ENCODE results near the gene RAB13.

RAB13 gene

DNA sequence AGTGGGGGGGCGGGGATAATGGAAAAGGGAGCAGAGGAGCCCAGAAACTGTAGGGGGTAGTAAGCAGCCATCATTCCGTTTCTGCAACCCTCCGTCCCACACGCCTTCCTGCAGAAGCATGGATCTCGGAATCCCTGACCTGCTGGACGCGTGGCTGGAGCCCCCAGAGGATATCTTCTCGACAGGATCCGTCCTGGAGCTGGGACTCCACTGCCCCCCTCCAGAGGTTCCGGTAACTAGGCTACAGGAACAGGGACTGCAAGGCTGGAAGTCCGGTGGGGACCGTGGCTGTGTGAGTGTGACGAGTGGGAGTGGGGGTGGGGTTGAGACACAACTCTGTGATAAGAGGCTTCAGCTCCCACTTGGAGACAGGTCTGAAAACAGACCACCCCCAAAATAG is 17.7 kb downstream of the RAB13 start:
- H3K4me3 Mint-ChIP-seq = peak overlapping the region; percentile 87
- H3K36me3 Mint-ChIP-seq (ENCODE audit: low read depth) = peaks cover 16% of the 10 kb centered on the region
- no peak overlapping the region for H3K27ac Mint-ChIP-seq
- peaks cover 46% of the 10 kb centered on the region for H3K4me1 Mint-ChIP-seq (ENCODE audit: low read depth)
- no peaks in the 10 kb centered on the region for H3K9me3 Mint-ChIP-seq
- no peaks in the 10 kb centered on the region for H3K27me3 Mint-ChIP-seq (ENCODE audit: low read depth)

DNA sequence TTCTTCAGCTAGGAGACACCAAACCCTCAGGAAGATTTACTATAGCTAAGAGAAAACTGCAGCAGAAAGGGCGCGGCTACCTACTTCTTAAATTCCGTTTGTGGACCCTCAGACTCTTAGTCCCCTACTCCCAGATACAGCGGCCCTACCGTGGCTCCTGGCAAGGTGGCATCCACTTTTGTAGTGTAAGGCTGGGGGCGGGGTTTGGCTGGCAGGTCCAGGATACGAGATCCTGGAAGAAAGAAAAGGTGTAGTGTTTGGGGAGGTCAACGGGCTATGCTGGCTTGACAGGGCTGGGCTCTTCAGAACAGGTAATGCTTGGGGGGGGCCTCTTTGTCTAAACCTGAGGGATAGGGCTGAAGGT is 18.2 kb downstream of the RAB13 start:
- Mint-ChIP-seq H3K4me1 (ENCODE audit: low read depth) (peaks cover 46% of the 10 kb centered on the region), H3K4me3 (peak overlapping the region; percentile 87), H3K27me3 (ENCODE audit: low read depth) (no peaks in the 10 kb centered on the region), H3K27ac (peak overlapping the region; percentile 91), H3K9me3 (no peaks in the 10 kb centered on the region), H3K36me3 (ENCODE audit: low read depth) (peaks cover 12% of the 10 kb centered on the region)

- H3K27ac Mint-ChIP-seq = peak within 1 kb of the TSS; percentile 91
- H3K9me3 Mint-ChIP-seq = no peaks in the 10 kb centered on the region
- H3K4me3 Mint-ChIP-seq = peak within 1 kb of the TSS; percentile 87
- peaks cover 9% of the 10 kb centered on the region for H3K36me3 Mint-ChIP-seq (ENCODE audit: low read depth)
- no peaks in the 10 kb centered on the region for H3K27me3 Mint-ChIP-seq (ENCODE audit: low read depth)
- H3K4me1 Mint-ChIP-seq (ENCODE audit: low read depth) = peaks cover 47% of the 10 kb centered on the region
Observed at GRCh38 chr1:153967107-153967999, 18.8 kb downstream of the RAB13 start, which contains the start of gene CREB3L4. Gene CREB3L4 (plus strand): TSS chr1:153967902. CDS start chr1:153968526, 624 bp downstream.

DNA sequence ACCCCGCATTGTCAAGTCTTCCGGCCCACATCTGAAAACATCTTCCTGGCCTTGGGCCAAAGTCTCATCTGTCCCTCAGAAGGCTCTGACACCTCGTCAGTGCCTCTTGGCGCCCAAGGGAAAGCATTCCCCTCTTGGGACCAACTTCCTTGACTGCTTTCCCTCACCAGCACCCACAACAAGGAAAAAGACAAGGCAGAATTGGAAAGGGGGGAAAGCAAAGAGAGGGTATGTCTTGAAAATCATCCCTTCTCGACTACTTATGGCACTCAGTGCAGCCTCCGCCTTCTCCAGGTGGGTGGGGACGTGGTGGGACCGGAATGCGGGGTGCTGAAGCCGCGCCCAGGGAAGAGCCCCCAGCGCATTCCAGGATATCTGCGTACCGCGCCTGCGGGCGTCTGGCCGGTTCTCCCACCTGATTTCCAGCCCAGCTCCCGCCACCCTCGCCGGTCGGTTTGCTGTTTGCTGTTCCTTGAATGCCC is 22.2 kb downstream of the RAB13 start:
- Mint-ChIP-seq H3K27ac (peak overlapping the region; percentile 91), H3K27me3 (ENCODE audit: low read depth) (no peaks in the 10 kb centered on the region), H3K4me1 (ENCODE audit: low read depth) (peaks cover 57% of the 10 kb centered on the region), H3K4me3 (peak overlapping the region; percentile 90), H3K36me3 (ENCODE audit: low read depth) (peaks cover 24% of the 10 kb centered on the region), H3K9me3 (no peaks in the 10 kb centered on the region)

DNA sequence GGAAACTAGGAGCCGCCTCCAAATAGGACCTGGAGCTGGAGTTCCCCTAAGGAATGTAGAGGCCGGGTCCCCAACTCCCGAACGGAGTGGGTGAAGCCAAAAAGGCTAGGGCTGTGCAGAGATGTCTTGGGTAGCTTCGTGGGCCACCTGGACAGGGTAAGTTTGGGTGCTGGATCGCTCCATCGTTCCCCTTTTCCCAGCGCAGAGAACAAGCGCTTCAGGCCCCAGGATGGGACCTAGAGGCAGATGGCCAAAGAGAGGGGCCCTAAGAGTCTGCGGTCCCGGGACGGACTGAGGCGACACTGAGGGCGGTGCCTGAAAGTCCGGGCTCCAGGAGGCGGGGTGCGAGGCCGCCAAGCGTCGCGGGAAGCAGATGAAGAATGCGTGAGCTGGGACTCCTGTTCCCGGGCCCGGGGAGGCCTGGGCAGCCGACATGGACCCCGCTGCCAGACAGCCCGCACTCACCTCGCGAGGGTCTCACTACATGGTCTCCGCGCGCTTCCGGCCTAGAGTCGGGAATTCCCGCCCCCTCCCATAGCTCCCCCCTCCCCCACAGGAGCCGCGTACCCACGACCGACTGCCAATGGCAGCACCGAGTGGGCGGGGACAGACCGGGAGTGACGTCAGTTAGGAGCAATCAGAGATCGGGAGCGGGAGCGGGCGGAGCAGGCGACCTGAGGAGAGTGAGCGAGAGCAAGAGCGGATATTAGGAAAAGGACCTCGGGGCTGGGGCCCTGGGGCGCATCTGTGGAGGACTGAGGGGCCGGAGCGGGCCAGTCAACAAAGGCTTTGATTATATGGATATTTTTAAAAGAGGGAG is 22.9 kb downstream of the RAB13 start, which contains the start of gene SLC39A1:
TSS of gene SLC39A1 (minus strand) at position 508 of the 820 bp plus-strand sequence. CDS start 822 bp downstream, outside the sequence.
- Mint-ChIP-seq H3K9me3 (no peaks in the 10 kb centered on the region), H3K4me1 (ENCODE audit: low read depth) (peaks cover 59% of the 10 kb centered on the region), H3K27me3 (ENCODE audit: low read depth) (no peaks in the 10 kb centered on the region), H3K36me3 (ENCODE audit: low read depth) (peaks cover 26% of the 10 kb centered on the region), H3K4me3 (peak within 1 kb of the TSS; percentile 90), H3K27ac (peak within 1 kb of the TSS; percentile 91)

DNA sequence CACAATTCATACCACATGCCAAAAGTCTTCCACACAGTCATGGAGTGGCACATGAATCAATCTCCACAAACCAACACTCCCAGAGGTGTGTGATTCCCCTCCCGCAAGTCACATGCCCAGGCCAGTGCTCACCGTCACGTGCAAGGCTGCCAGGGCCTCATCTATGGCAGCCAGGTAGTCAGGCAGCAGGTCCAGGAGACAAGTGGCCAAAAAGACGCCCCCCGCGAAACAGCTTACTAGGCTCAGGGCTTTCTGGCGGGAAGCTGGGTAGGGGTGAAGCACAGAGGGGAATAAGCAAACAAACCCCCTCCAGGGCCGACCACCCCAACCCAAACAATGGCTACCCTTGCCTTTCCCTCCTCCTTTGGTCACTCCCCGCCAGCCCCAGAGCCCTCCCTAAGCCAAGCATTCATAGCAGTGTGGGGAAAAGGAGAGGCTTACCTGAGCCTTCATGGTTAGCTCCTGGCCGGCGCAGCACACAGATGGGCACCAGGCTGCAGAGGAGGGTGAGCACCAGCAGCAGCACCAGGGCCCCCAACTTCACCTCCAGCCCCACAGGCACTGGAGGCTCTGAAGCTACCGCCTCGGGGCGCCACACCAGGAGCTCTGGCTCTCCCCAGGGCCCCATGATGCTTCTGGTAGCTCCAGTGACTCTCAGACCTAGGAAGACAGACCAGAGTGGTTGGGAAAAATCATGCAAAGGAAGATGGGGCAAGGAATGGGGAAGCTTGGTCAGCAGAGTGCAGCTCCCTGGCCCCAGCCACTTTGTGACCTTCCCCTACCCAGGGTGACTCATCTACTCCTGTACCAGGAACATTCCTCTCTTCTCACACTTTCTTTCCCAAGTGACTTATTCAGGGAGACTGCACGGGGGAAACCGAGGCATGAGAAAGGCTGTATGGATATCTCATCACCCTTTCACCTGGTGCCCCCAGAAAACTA is 23.8 kb downstream of the RAB13 start:
- Mint-ChIP-seq H3K4me1 (ENCODE audit: low read depth) (peaks cover 53% of the 10 kb centered on the region), H3K27me3 (ENCODE audit: low read depth) (no peaks in the 10 kb centered on the region), H3K36me3 (ENCODE audit: low read depth) (peaks cover 26% of the 10 kb centered on the region), H3K27ac (peak overlapping the region; percentile 91), H3K9me3 (no peaks in the 10 kb centered on the region), H3K4me3 (peak overlapping the region; percentile 90)

- no peaks in the 10 kb centered on the region for H3K27me3 Mint-ChIP-seq (ENCODE audit: low read depth)
- H3K4me3 Mint-ChIP-seq = peak overlapping the region; percentile 90
- no peaks in the 10 kb centered on the region for H3K9me3 Mint-ChIP-seq
- H3K36me3 Mint-ChIP-seq (ENCODE audit: low read depth) = peaks cover 23% of the 10 kb centered on the region
- H3K4me1 Mint-ChIP-seq (ENCODE audit: low read depth) = peaks cover 54% of the 10 kb centered on the region
- peak overlapping the region; percentile 31 for H3K27ac Mint-ChIP-seq
Observed at GRCh38 chr1:153961421-153961820, 24.7 kb downstream of the RAB13 start.

- no peak overlapping the region for H3K27ac Mint-ChIP-seq
- H3K9me3 Mint-ChIP-seq = no peaks in the 10 kb centered on the region
- H3K36me3 Mint-ChIP-seq (ENCODE audit: low read depth) = peaks cover 20% of the 10 kb centered on the region
- no peak overlapping the region for H3K4me3 Mint-ChIP-seq
- H3K27me3 Mint-ChIP-seq (ENCODE audit: low read depth) = no peaks in the 10 kb centered on the region
- H3K4me1 Mint-ChIP-seq (ENCODE audit: low read depth) = peaks cover 52% of the 10 kb centered on the region
Observed at GRCh38 chr1:153960206-153960605, 25.9 kb downstream of the RAB13 start.

- H3K4me1 Mint-ChIP-seq (ENCODE audit: low read depth) = peaks cover 50% of the 10 kb centered on the region
- no peak overlapping the region for H3K4me3 Mint-ChIP-seq
- peak overlapping the region; percentile 3 for H3K27ac Mint-ChIP-seq
- peaks cover 20% of the 10 kb centered on the region for H3K36me3 Mint-ChIP-seq (ENCODE audit: low read depth)
- no peaks in the 10 kb centered on the region for H3K27me3 Mint-ChIP-seq (ENCODE audit: low read depth)
- no peaks in the 10 kb centered on the region for H3K9me3 Mint-ChIP-seq
Observed at GRCh38 chr1:153959454-153959853, 26.7 kb downstream of the RAB13 start.

DNA sequence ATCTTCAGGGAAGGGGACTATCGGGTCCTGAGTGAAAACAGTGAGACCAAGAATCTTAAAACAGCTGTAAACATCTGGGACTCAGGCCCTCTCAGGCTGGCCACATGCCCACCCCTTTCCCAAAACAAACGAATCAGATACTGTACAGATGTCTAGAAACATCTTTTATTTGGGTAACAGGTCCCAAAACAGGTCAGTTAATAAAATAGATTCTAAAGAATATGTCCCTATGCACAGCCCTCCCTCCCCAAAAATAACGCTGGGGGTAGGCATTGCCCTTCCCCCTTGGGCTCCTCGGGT is 27.2 kb downstream of the RAB13 start:
- H3K4me3 Mint-ChIP-seq = peak overlapping the region; percentile 93
- H3K27ac Mint-ChIP-seq = peak overlapping the region; percentile 89
- H3K9me3 Mint-ChIP-seq = no peaks in the 10 kb centered on the region
- H3K27me3 Mint-ChIP-seq (ENCODE audit: low read depth) = no peaks in the 10 kb centered on the region
- peaks cover 51% of the 10 kb centered on the region for H3K4me1 Mint-ChIP-seq (ENCODE audit: low read depth)
- peaks cover 24% of the 10 kb centered on the region for H3K36me3 Mint-ChIP-seq (ENCODE audit: low read depth)

- Mint-ChIP-seq H3K4me3 (peak within 1 kb of the TSS; percentile 93), H3K27me3 (ENCODE audit: low read depth) (no peaks in the 10 kb centered on the region), H3K9me3 (no peaks in the 10 kb centered on the region), H3K27ac (peak within 1 kb of the TSS; percentile 89), H3K4me1 (ENCODE audit: low read depth) (peaks cover 49% of the 10 kb centered on the region), H3K36me3 (ENCODE audit: low read depth) (peaks cover 24% of the 10 kb centered on the region)
Observed at GRCh38 chr1:153958111-153958960, 27.8 kb downstream of the RAB13 start, which contains the start of gene CRTC2. Gene CRTC2 (minus strand): TSS chr1:153958612. CDS start chr1:153958497, 115 bp downstream.

DNA sequence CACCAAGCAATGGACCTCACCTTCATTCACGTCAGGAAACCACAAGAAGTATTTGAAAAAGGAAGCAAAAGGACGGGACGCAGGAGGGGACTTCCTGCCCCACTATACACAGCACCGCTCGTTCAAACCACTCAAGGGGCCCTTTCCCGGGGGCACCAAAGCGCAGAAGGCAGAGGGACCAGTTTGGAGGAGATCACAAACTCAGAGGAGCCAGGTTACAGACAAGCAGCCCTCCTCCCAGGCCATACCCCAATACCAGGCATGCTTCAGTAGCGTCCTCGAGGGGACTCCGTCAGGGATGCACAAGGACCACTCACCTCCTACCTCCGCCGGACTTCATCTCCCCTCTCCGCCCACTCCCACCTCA is 28.4 kb downstream of the RAB13 start:
- peaks cover 48% of the 10 kb centered on the region for H3K4me1 Mint-ChIP-seq (ENCODE audit: low read depth)
- H3K27me3 Mint-ChIP-seq (ENCODE audit: low read depth) = no peaks in the 10 kb centered on the region
- peak overlapping the region; percentile 89 for H3K27ac Mint-ChIP-seq
- H3K36me3 Mint-ChIP-seq (ENCODE audit: low read depth) = peaks cover 27% of the 10 kb centered on the region
- no peaks in the 10 kb centered on the region for H3K9me3 Mint-ChIP-seq
- H3K4me3 Mint-ChIP-seq = peak overlapping the region; percentile 93

Measured in T-helper 1 cell treated with Interleukin-12 subunit alpha and Interleukin-12 subunit beta and Interleukin-4 antibody, amounts not matched to agents 30 μg/mL and 1 μg/mL, for 36 hours (primary cell).